HPDE6-E6E7 (cell line): ENCODE measurements around the gene FOXK2.

Experiments
- DNase-seq: peaks from one replicate; pipeline ENCODE4 v3.0.0; 2011; ENCODE audit warnings: missing footprints; ENCODE audit errors: extremely low spot score

FOXK2 gene

DNA sequence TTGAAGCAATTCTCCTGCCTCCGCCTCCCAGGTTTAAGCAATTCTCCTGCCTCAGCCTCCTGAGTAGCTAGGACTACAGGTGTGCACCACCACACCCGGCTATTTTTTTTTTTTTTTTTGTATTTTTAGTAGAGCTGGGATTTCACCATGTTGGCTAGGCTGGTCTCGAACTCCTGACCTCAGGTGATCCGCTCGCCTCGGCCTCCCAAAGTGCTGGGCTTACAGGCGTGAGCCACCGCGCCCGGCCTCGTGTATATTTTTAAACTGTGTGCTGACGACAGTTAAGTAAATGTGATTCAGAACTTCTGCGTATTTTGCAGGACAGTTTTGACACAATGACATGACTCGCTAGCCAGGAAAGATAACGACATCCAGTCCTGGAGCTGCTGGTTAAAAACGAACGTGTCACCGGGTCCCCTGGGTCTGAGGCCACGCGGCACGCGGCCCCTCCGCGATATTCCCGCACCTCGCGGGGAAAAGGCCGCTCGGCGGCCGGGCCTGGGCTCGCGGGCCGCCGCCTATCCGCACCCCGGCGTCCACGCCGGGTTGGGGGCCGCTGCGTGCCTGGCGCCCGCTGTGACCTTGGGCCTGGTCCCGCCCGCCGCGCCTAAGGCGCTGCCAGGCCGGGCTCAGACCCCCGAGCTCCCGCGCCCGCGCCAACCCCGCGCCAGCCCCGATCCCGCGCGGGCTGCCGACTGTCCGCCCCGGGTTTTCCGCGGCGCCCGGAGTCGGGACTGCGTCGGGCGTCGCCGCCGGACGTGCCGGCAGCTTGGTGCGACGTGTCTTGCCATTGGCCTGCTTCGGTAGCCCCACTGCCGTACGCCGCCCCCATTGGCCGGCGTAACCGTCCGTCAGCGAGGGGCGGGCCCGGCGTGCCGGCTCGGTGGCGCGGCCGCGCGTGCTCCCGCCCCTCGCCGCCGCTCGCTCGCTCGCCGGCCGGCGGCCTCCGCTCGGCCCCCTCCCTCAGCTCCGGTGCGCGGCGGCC is at the start of gene FOXK2:
FOXK2 (plus strand) TSS at position 907 of the 985 bp plus-strand sequence. CDS start 157 bp downstream, outside the sequence.
- DNase-seq: peak; percentile 98

DNA sequence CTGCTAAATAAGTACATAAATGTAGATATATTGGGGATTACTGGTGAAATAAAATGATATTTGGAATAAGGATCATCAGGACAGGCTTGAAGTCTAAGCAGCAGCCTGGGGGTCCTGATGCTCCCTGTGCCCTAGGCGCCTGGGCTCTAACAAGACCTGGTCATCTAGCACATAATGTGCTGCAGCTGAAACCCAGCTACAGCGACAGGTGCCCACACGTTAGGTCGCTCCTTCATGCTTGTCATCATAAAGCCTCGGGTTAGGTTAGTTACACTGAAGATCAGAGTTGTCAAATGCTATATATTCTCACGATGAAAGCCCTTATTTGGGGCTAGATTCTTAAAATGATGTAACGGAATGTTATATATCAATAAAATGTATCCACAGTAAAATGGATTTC is 49.5 kb upstream of the FOXK2 start:
- no peak for DNase-seq

DNA sequence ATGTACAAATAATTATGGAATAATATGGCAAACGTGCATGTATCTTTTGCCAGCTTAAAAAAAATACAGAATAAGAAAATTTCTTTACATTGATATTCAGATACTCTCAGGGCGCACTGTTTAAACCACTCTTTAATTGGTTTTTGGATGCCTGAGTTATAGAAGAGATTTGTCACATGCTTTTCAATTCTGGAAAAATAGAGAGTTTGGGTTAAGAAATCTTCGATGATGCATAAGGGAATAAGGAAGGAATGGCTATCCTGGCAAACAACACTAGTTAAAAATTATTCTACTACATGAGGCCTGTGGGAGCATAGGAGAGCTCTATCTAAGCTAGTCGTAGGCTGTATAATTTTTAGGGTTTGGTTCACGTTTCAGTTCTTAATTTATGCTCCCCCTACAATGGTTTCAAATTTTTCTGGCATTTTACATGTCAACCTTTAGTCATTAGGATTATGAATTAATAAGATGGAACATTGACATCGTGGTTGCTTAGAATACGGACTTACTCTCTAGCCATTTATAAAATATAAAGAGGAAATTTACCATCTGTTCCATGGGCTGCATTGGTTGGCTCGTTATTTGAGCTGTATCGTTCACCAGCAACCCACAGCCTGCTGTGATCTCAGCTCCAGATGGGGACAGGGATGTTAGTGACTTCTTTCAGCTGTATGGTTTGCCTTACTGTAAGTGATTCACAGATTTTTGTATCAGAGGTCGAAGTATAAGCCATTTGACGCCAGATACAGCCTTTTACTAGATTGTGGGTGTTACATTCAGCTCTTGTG is 45.1 kb upstream of the FOXK2 start:
- DNase-seq: no peak

DNA sequence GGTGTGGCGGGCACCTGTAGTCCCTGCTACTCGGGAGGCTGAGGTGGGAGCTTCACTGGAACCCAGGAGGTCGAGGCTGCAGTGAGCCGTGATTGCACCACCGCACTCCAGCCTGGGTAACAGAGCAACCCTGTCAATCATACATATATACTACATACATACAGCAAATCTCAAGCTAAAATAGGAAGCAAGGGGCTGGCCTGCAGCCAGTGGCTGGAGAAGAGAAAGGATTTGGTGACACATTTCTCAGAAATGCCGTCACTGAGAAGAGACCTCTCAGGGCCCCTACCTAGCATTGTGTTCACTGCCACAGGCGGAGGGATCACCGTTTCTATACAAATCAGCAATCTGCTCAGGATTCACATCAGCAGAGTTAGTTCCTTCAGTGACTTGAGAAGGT is 44.1 kb upstream of the FOXK2 start:
- DNase-seq: no peak

DNA sequence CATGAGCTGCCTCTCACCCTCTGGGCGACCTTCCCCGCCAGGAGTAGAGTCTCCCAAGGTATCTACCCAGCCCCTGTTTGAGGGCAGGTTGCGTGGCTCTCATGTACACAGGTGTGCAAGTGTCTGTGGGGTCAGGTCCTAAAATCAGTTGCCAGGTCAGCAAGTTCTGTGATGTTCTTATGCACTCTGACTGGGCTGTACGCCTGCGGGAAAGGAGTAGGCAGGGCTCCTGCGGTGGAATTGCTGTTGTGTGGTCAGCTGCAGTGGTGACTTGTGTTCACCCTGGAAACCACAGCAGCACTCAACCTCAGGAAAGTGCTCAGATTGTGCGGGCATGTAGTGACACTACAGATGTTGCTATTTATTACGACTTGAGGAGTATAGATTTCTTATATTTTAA is 41.6 kb upstream of the FOXK2 start:
- no peak for DNase-seq

DNA sequence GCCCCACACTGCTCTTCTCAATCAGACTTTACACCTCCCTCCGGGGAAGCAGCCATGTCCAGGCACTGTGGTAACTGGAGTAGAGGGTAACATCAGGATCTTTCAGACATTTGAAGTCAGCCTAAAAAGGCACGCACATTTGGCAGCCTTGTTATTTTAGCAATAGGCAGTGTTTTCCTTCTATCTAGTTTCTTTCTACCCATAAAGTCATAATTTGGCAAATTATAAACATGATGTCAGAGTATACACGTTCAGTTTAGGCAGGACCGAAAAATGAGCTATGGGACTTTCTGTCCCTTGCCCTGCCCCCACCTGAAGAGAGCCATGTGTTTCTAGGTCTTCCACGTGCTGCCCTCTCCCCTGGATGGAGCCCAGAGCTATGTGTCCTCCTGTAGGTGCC is 39.9 kb upstream of the FOXK2 start:
- DNase-seq: no peak

DNA sequence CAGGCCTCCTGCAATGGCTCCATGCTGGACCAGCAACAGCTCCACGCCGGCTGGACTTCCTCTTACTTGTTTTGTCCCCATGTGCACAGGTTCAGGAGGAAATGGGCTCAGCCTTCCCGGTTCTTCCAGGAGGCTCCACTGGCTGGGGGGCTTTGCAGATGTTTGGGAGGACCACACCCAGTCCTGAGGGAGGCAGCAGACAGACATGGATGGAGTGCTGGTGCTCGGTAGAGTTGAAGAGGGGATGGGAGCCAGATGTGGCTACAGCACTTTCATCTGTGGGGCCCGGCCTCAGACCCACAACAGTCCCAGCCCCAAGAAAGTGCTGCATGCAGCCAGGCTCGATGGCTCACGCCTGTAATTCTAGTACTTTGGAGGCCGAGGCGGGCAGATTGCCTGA is 39.2 kb upstream of the FOXK2 start:
- DNase-seq: no peak

DNA sequence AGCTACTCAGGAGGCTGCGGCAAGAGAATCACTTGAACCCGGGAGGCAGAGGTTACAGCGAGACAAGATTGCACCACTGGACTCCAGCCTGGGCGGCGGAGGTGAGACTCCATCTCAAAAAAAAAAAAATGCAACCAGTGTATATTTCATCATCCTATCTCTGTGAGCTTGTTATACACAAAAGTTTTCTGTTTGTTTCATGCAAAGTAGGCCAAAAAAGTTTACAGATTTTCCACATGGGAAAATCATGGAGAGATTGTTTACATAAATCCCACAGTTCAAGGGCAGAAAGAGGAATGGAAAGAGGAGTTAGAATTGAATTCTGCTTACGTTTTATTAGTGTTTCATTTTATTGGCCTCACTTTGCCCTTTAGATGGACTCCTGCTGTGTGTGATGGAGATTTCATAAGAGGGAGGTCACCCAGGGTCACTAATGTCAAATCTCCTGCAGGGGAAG is 36.3 kb upstream of the FOXK2 start:
- no peak for DNase-seq

DNA sequence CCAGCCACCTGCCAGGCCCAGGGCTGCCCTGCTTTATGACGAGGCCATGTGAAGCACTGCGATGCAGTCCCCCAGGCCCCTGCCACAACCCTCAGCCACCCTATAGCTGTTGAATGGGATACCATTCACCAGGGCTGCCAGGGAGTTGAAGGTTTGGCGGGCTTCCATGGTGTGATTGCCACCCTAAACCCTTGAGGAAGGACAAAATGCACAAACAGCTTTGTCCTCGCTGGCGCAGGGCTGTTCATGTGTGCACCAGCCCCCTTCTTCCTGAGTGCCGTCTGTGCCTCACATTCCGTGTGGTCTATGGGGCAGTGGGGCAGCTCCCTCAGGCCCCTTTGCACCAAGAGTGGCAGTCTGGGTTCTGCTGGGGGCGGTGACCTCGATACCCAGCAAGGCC is 35.7 kb upstream of the FOXK2 start:
- no peak for DNase-seq

DNA sequence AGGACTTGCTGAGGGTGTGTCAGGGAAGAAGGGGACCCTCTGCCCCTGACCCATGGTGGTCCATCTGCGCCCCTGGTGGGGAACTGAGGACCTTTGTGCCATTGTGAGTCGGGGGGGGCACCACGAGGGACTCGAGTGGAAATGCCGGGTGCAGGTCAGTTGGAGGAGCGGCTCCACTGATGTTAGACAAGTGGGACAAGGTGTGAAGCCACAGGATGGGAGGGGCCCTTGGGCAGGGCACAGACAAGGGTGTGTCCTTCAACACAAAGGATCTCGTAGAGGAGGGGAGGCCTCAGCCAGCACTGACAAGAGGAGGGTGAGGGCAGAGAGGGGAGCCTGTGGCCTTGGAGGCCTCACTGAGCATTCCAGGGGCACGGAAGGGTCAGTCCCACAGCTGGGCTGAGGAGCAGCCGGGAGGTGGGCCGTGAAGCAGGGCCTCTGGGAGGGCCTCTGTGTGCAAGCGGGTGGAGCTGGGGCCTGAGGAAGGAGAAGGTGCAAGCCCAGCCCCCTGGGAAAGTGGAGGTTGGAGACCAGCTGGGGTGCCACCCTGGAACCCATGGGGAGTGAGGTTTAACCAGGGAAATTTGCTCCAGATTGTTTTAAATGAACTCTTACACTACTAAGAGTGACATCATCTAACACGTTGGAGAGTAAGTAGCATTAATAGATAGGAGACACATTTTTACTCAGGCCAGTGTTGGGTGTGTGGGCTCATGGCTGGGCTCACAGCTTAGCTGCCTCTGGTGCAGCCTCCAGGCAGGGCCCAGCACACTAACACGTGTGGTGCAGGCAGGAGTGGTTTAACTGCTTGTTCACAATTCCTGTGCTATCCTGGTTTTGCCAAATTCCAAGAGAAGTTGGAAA is 33.1 kb upstream of the FOXK2 start:
- DNase-seq: no peak

DNA sequence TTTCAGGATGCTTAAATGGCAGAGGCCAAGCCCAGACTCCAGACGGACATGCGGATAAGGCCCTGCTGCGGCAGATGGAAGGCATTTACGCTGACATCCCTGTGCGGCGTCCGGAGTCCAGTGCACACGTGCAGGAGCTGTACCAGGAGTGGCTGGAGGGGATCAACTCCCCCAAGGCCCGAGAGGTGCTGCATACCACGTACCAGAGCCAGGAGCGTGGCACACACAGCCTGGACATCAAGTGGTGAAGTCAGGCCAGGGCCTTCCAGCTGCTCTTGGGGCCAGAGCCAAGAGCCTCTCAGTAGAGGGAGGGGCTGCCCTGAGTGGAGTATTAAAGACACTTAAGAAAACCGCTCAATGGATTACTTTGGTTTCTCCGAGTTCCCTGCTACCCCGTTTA is 31.6 kb upstream of the FOXK2 start:
- DNase-seq: no peak

DNA sequence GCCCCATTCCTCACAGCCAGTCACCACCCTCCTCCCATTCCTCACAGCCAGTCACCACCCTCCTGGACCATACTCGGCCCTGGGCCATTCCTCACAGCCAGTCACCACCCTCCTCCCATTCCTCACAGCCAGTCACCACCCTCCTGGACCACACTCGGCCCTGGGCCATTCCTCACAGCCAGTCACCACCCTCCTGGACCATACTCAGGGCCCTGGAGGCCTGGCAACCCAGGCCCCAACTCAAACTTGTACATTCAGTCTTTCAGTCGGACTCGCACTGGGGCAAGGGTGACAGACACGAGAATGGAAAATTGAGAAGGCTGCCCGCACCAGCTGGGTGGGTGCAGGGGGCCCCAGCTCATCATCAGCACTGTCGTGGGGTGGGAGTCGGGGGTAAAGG is 30.4 kb upstream of the FOXK2 start:
- DNase-seq: no peak

DNA sequence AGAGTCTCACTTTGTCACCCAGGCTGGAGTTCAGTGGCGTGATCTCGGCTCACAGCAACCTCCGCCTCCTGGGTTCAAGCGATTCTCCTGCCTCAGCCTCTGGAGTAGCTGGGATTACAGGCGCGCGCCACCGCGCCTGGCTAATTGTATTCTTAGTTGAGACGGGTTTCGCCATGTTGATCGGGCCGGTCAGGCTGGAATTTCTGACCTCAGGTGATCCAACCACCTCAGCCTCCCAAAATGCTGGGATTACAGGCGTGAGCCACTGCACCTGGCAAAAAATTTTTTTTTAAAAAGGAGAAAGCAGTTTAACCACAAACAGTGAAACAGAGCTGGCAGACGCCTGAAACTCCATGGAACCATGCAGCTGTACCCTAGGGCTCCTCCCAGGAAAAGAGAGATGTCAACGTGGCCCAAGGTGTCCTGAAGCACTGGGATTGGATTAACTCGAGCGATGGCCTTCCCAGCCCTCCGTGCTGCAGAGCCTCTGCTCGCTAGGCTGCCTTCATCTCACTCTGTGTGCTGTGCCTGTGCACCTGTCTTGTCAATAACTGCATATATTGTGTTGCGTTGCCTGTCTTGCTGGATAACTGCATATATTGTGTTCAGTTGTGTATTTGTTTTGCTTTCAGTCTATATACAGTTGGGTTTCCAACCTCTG is 29.6 kb upstream of the FOXK2 start:
- DNase-seq: no peak

DNA sequence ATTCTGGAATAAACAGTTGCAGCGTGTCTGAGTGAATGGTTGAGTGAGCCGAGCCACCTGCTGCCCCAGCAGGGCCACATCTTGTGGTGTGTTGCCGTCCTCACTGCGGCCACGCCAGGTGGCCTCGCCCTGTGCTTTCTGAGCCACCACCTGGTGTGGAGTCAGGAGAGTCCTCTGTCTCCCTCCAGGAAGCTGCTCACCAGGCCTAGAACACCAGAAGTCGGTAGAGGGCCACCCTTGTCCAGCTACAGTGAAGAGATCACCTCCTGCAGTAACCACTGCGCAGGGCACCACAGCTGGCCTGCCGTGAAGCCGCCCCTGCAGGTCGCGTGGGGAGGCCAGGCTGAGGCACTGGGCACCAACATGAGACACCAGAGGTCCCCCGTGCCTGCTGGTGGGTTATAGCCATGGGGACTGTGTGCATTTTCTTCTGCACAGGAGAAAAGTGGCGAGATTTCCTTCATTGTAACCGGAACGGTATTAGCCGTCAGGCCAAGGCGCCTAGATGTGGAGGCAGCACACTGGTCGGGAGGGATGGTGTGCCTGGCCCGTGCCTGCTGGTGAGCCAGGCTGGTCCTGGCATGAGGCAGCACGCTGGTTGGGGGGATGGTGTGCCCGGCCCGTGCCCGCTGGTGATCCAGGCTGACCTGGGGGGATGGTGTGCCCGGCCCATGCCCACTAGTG is 28.9 kb upstream of the FOXK2 start:
- DNase-seq: no peak

DNA sequence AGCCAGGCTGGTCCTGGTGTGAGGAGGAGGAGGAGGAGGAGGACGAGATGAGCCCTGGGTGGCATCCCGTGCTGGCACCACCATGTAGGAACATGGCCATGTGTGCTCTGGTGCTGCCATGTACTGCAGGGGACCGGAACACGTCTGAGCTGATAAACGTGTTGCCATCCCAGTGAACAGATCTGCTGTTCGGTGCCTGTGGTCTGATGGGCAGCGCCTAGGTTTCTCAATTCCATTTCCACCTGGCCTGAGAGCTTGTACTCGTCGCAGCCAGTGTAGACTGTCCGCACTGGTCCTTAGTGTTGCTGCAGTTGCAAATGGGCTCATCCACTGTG is 28.4 kb upstream of the FOXK2 start:
- DNase-seq: no peak

DNA sequence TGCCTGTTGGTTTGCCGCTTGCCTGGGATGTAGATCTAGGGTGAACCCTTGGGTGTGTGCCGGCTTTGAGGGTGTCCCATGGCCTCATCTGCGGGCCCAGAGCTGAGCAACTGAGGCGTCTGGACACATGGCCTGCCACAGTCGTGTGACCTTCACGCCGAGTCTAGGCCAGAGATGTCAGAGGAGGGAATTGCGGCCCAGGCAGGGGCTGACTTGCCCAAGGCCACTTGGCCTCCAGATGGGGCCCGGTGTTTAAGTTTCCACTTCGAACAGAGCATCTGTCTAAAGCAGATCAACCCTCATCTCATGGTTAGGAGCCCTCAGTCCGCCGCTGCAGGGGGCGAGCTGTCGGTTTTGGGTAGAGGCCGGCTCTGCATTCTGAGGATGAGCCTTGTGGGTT is 28.0 kb upstream of the FOXK2 start:
- no peak for DNase-seq

DNA sequence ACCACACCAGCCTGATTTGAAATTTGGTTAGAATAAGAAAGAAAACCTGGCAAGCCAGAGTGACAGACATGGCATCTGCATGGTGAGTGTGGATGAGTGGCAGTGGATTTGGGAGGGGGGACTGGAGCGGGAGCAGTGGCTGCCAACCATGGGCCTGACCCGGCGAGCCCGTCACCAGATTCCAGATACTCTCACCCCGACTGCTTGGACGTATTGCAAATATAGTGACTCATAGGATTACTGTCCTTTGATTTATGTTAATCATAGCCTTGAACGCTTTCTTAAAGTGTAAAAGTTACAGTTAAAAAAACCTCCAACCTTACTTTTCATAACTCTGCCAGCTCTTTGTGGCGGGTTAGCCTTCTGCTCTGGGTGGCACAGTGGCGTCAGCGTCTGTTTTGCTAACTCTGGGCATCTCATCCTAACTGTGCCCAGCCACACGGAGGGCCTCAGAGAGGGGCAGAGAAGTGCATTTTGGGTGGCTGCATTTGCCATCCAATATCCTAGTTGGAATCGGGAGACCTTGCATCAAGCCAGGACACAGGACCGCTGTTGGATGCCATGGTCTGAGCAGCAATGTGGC is 26.8 kb upstream of the FOXK2 start:
- DNase-seq: peak; percentile 74

DNA sequence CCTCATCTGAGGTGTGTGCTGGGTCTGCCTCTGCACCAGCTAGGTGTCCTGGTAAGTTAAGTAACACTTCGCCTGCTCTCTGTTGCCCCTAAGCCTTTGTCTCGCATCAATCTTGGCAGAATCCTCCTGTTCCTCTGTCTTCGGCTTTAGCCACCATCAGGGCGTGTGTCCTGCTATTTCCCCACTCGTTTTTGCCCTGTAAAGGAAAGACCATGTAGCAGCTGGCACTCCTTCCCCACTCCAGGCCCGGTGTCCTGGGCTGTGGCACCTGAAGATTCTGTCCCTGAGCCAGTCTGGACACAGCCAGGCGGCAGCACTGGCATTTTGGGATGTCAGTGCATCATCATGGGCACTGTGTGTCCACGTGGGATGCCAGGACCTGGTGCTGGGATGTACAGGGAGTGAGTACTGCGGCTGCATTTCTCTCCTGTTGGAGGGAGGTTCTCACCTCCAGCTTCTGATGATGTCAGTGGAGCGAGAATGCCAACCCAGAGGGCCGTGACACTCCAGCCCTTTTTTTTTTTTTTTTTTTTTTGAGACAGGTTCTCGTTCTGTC is 26.2 kb upstream of the FOXK2 start:
- DNase-seq: peak; percentile 46

DNA sequence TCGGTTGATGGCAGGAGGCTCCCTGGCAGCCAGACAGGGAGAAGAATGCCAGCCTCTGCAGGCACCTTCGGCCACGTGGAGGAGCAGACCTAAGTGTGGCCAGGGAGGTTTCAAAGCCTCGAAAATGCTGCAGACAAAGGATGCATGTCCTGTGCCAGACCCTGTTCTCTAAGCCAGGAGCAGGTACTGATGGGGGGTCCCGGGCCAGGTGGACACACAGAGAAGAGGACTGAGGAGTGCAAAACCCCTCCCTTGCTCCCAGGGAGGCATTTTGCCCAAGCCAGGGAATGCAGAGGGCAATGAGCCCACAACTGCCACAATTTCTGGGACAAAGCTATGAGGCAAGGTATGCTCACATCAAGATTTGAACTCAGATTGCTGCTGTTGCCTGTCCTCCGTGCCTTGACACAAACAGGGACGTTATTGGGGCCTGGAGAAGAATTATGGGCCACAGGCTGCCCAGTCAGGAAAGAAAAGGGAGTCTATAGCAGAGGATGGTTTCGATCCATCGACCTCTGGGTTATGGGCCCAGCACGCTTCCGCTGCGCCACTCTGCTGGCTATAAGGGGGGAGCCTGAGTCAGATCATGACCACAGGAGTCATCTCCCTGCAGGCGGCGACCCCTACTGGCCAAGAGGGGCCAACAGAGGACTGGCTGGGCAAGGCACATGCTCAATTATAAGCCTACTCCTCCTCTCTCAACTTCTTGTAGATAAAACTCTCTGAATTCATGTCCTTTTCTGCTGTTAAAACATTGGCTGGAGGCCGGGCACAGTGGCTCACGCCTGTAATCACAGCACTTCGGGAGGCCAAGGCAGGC is 25.1 kb upstream of the FOXK2 start:
- peak; percentile 82 for DNase-seq
